H1 (cell line): Measurements from ENCODE around the gene HOXB5. TPM values are rescaled to one million over a fixed set of nuclear protein-coding genes. Genes with fewer than 3 reads are reported as not detected.

ENCODE experiments used
- BRCA1 ChIP-seq: IDR thresholded peaks from 2 replicates; pipeline ENCODE4 v1.6.1; 2012; ENCODE audit warnings: low read depth, low read length, improper control_type of control experiment
- CTCF ChIP-seq, 3 experiments: IDR thresholded peaks; 1 replicate in 2 of 3; 2 replicates in 1 of 3; pipeline versions ENCODE4 v1.5.1 to v1.6.1; 2011; ENCODE audit warnings: low read length in 3 of 3, mild to moderate bottlenecking in 3 of 3, inconsistent platforms in 2 of 3, low read depth in 1 of 3, moderate library complexity in 1 of 3; ENCODE audit not compliant: insufficient read depth in 1 of 3; ENCODE audit errors: control extremely low read depth in 1 of 3
- FOSL1 ChIP-seq: IDR thresholded peaks from 2 replicates; pipeline ENCODE4 v1.6.1; 2011; ENCODE audit warnings: mild to moderate bottlenecking, low read depth, low read length, moderate library complexity; ENCODE audit not compliant: insufficient read depth
- NANOG ChIP-seq: IDR thresholded peaks from 2 replicates; pipeline ENCODE4 v1.6.1; 2011; ENCODE audit warnings: low read length, low read depth, mild to moderate bottlenecking, inconsistent platforms; ENCODE audit not compliant: insufficient read depth, poor library complexity, severe bottlenecking
- NRF1 ChIP-seq: IDR thresholded peaks from 2 replicates; pipeline ENCODE4 v1.6.1; 2011; ENCODE audit warnings: mild to moderate bottlenecking, low read depth, low read length, improper control_type of control experiment
- RNF2 ChIP-seq: fragments of 200-900, 300-1000 bp; sonication (generic); IDR thresholded peaks from 2 replicates; pipeline ENCODE4 v1.7.1; 2016; ENCODE audit warnings: borderline replicate concordance, low read depth, mild to moderate bottlenecking, antibody characterized with exemption, low read length; ENCODE audit not compliant: poor library complexity, severe bottlenecking; ENCODE audit errors: missing control alignments
- RXRA ChIP-seq: IDR thresholded peaks from 2 replicates; pipeline ENCODE4 v1.6.1; 2011; ENCODE audit warnings: low read depth, mild to moderate bottlenecking, low read length, moderate library complexity; ENCODE audit not compliant: insufficient read depth
- SAP30 ChIP-seq: fragments of 300-600 bp; sonication (generic); IDR thresholded peaks from 2 replicates; pipeline ENCODE4 v1.7.1; 2012; ENCODE audit warnings: low read length, moderate library complexity, mild to moderate bottlenecking, inconsistent platforms; ENCODE audit not compliant: insufficient read depth, insufficient replicate concordance
- SIN3A ChIP-seq, 2 experiments: IDR thresholded peaks in 1 of 2; conservative IDR thresholded peaks in 1 of 2; 2 replicates each; pipeline ENCODE4 v1.6.1; 2011 to 2012; ENCODE audit warnings: low read length in 2 of 2, improper control_type of control experiment in 1 of 2, low read depth in 1 of 2, mild to moderate bottlenecking in 1 of 2
- SP1 ChIP-seq: IDR thresholded peaks from 2 replicates; pipeline ENCODE4 v1.6.1; 2011; ENCODE audit warnings: low read depth, low read length
- TAF7 ChIP-seq: optimal IDR thresholded peaks from 2 replicates; pipeline ENCODE3; 2011; ENCODE audit warnings: low read depth, mild to moderate bottlenecking, inconsistent platforms, low read length, moderate library complexity, borderline replicate concordance
- TCF12 ChIP-seq: IDR thresholded peaks from 2 replicates; pipeline ENCODE4 v1.6.1; 2011; ENCODE audit warnings: low read depth, mild to moderate bottlenecking, low read length
- ZNF274 ChIP-seq: IDR thresholded peaks from 2 replicates; pipeline ENCODE4 v1.7.0; 2012; ENCODE audit warnings: low read length, borderline replicate concordance; ENCODE audit errors: extremely low read depth
- polyA plus RNA-seq, 7 experiments: library from polyadenylated mRNA; depleted of rRNA in 3 of 7; stranded (reverse) in 5 of 7; unstranded in 2 of 7; fragments of >200 nt in 5 of 7; fragments of 200-250 nt in 2 of 7; gene quantifications; 1 replicate in 5 of 7; 2 replicates in 1 of 7; 4 replicates in 1 of 7; pipeline versions ENCODE4 v1.2.1 to v1.2.3, GENCODE V29; 2011 to 2013; ENCODE audit warnings: missing spikeins in 2 of 7, mixed read lengths in 2 of 7
- total RNA-seq: library from RNA; stranded (reverse); fragmentation: NEBNext Ultra II Directional; extraction: Animal tissue kit (Norgen Biotek cat#: 25700); gene quantifications from 2 replicates; pipeline ENCODE4 v1.2.1, GENCODE V29; 2021

Gene HOXB5
- total and polyA plus RNA-seq, 2 of the 8 experiments (the other 6 are each of a cell fraction or from before 2014, with no cell fraction given), result not detected

- TF ChIP-seq BRCA1 (no peak), RNF2 (peak; percentile 91), FOSL1 (no peak), RXRA (no peak), ZNF274 (no peak), NANOG (no peak), SAP30 (no peak), SP1 (no peak), NRF1 (no peak), CTCF (IDR thresholded peaks at IDR 0.05; ENCODE audit: control extremely low read depth in 1 of 3, insufficient read depth in 1 of 3, low read depth in 1 of 3, low read length in 3 of 3) (no peak), TAF7 (no peak), SIN3A (conservative IDR thresholded peaks at IDR 0.05 in 1 of 2, IDR thresholded peaks at IDR 0.05 in 1 of 2; ENCODE audit: low read depth in 1 of 2, low read length in 2 of 2) (no peak), TCF12 (no peak)
Observed at GRCh38 chr17:48576479-48577309, 16.9 kb downstream of the HOXB5 start (continued).
